ENCODE measurements around the gene GOLGA6B.
"Not testable (repeated sequence)": the region's sequence is repeated elsewhere in the genome, so short reads cannot be mapped to it uniquely, and the experiment has no call there.

The GOLGA6B gene

DNA sequence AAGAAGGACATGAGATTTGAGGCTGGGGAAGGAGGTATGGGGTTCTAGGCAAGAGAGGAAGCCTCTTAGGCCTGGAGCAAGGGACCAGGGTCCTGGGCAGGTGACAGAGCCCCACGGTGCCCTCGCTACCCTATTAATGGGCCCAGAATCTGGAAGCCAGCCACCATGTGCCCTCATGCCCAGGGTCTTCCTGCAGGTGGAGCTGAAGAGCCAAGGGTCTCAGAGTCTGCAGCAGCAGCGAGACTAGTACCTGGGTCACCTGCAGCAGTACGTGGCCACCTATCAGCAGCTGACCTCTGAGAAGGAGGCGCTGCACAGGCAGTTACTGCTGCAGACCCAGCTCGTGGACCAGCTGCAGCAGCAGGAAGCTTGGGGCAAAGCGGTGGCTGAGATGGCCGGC, 9.4 kb downstream of the GOLGA6B start:
- DNase-seq (ENCODE audit: low spot score): not testable (repeated sequence)

DNA sequence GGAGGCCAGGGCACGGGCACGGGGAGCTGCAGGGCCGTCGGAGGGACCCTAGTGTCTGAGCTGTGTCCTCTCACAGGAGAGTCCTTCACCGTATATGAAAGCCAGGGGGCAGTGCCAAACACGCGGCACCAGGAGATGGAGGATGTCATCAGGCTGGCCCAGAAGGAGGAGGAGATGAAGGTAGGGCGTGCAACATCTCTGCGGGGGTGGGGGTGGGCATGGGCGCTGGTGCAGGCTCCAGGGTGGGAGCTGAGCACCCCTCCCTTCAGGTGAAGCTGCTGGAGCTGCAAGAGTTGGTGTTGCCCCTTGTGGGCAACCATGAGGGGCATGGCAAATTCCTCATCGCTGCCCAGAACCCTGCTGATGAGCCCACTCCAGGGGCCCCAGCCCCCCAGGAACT, 11.2 kb downstream of the GOLGA6B start:
- not testable (repeated sequence) for DNase-seq (ENCODE audit: low spot score)

DNA sequence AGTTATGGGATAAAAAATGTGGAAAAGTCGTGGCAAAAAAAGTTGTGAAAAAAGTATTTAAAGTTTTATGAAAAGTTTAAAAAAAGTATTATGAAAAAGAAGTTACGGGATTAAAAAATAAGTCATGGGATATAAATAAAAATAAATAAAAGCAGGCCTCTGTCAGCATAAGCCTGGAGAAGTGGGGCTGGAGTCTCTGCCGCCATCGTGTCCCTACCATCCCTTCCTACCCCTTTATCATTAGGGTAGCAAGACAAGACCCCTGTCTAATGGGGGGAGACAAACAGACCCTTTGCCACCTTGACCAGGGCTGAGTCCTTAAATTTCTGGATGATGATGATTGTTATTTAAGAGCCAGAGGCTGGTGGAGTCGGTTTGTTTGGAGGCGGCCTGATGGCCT, 15.3 kb downstream of the GOLGA6B start:
- not testable (repeated sequence) for DNase-seq (ENCODE audit: low spot score)

DNA sequence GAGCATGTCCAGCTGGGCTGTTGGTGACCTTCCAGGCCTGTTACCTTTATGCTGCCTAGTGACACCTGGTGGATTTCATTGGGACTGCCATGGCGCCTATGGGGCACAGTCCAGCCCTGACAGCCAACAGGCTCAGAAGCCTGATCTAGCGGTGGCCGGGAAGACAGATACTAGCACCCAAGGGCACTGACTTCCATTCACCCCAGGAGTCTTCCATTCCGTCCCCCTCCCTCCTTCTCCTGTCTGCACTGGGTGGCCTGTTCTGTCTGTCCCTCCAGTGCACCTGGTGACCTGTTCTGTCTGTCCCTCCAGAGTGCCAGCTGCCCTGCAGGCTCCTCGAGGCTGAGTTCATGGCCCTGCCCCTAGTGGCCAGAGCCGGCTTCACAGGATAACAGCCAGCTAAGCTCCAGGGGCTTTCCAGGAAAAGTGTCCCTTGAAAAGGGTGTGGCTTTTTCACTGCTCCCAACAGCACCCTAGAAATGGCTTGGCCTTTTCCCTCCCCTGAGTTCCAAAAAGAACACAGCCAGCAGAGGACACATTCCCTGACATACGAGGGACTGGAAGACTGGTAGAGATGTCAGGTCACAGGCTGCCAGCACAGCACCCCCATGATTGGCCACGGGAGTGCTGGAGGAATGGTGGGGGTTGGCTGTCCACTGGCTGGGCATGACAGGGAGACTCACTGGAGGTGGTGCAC, 16.3 kb downstream of the GOLGA6B start:
- peak; percentile 30 for DNase-seq (ENCODE audit: low spot score)

DNA sequence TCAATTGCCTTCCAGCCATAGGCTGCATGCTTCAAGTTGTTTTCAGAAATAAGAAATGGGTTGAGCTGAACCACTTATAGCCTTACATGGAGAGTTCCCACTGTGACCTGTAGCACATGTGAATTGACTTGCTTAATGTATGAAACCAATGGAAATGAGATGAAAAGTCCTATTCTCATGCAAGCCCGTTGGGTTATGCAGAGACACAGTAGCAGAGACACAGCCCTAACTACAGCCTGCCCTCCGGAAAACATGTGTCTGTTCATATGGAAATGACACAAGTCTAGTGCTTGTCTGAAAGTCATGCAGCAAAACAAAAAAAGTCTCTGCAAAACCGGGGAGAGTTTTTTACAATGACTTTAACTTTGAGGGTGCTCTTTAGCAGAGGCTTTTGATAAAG, 17.0 kb downstream of the GOLGA6B start:
- no peak for DNase-seq (ENCODE audit: low spot score)

DNA sequence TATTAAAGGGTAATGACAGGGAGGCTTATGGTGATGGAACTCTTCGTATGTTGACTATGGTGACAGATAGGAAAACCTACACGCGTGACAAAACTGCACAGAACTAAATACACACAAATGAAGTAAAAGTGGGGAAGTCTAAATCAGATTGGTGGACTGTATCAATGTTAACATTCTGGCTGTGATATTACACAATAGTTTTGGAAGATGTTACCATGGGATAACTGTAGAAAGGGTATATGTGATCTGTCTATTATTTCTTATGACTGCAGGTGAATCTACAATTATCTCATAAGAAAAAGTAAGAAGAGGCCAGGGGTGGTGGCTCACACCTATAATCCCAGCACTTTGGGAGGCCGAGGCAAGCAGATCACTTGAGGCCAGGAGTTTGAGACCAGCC, 22.3 kb downstream of the GOLGA6B start:
- DNase-seq (ENCODE audit: low spot score): no peak

DNA sequence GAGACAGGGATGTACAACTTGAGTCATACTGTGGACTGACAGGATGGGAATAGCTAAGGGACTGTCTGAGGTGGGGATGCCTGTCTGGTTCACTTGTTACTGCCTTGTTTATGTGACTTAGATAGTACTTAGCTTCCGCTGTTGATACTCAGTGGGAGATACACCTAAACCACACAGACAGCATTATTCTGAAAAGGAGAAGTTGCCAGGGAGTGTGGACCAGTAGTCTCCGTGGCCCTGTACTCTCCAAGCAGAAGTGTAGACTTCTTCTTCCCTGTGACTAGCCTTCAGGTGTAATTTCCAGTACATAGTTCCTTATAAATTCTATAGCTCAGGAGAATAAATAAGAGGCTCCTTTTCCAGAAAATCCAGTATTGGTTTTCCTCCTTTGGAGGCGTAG, 26.4 kb downstream of the GOLGA6B start:
- no peak for DNase-seq (ENCODE audit: low spot score)

DNA sequence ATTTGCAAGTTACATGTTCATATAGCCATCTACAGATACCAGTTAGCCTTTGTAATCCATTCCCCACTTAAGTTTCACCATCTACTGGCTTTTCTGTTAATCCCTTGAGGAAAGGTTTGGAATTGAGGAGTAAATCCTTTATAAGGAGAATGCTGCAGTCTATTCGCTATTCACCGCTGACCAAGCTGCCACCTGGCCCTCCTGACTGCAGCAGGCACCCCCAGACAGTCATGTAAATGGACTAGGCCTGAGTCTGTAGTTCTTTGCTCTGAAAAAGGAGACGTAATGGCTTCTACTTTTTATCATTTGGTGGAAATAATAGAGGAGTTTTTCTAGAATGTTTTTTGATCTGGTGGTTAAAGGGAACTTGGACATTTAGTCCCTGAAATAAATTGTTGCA, 28.3 kb downstream of the GOLGA6B start:
- no peak for DNase-seq (ENCODE audit: low spot score)

DNA sequence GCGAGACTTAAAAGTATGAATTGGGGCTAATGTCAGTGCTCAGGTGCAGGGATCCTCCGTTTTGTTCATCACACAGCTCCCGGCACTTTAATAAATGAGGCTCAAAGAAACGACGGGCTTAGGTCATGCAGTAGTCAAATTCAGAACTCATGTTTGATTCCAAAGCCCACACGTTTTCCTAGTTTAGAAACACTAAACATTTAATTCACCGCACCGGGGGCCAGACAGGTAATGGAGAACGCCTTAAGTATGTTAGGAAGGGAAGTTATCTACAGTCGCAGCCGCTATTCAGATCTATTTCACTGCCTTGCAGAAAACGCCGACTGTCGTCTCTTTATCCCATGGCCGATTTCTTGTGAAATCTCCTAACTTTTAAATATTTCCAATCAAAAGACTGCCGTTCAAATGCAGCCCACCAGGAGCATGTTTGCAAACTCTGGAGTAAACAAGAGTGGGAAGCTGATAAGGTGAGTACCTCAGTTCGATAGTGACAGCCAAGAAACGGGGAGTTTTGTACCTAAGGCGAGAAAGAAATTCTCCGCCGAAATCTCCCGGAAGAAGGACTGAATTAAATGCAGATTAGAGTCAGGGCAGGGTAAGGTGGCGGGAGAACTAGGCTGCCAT, 30.9 kb downstream of the GOLGA6B start:
- peak; percentile 11 for DNase-seq (ENCODE audit: low spot score)

DNA sequence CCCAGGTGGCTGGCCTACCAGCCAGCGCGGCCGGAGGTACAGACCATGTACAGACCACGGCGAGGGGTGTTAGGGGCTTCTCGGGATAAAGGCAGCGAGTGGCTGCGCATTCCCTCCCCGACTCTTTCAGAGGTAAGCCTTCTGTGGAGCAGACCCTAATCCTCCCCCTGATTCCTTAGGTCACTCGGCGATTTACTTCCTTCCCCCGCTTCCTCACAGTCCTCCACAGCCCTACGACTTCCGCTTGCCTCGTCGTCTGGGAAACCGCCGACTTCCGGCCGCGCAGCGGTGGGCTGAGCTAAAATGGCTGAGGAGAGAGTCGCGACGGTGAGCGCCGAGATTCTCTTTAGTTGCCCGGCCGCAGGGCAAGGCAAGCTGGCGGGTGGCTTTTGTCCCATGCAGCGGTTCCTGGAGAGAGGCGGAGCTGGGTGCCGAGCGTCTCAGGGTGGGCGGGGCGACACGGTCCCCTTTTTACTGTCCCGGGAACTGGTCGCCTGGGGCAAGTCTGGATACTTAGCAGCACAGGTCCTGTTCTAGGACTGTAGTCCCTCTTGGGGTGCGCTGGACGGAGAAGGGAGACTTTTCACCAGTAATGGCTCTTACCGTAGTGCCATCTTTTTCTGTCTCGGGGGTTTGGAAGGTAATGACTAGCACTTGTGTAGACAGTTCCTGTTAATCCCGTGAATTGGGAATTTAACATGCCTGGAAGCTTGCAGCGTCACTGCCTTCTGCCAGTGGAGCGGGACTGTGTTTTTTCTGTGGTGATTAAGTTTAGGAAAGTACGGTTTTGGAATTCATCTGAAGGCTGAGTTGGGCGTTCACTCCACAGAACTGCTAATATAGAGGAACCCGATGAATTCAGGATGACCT, 31.7 kb downstream of the GOLGA6B start, which contains the start of the genes BBS4 and HIGD2B:
TSS of gene BBS4 (plus strand) at position 283 of the 870 bp plus-strand sequence. CDS start at position 304, 21 bp downstream.
TSS of gene HIGD2B (minus strand) at position 258 of the 870 bp plus-strand sequence. CDS start 9,808 bp downstream, outside the sequence.
- DNase-seq (ENCODE audit: low spot score): peak; percentile 85

DNA sequence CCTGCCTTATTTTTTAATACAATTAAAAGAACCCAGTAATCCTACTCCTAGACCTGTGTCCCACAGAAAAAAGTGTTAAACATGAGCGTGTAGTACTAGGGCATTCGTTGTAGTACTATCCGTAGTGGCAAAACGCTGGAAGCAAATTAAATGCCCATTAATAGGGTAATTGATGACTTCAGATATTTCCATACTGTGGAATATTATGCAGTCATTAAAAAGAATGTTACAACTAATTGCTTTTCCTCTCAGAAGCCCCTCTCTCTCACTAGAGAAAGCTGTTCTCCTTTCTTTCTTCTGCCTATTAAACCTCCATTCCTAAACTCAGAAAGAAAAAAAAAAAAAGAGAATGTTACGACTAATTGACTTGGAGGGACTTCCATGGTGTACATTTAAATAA, 34.2 kb downstream of the GOLGA6B start:
- no peak for DNase-seq (ENCODE audit: low spot score)

DNA sequence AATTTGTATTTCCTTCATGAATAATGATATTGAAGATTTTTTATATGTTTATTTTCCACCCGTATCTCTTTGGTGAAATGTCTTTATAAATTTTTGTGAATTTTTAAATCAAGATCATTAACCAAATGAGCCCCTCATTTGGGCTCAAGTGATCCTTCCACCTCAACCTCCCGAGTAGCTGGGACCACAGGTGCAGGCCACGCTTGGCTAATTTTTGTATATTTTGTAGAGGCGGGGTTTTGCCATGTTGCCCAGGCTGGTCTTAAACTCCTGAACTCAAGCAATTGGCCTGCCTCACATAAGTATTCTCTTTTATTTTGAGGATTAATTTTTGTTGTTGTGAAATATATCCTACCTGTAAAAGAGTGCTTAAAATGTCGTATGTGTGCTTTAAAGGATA, 36.4 kb downstream of the GOLGA6B start:
- no peak for DNase-seq (ENCODE audit: low spot score)

DNA sequence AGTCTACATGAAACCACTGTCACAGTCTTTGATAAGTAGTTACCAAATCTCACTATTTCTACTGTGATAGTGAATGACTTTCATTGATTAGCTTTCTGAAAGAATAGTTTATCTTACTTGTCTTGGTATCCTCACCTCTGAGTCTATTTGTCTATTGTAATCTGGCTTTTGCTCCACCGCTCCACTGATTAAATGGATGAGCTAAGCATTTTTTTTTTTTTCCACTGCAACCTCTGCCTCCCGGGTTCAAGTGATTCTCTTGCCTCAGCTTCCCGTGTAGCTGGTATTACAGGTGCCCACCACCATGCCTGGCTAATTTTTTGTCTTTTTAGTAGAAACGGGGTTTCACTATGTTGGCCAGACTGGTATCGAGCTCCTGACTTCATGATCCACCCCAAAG, 44.4 kb downstream of the GOLGA6B start:
- no peak for DNase-seq (ENCODE audit: low spot score)

DNA sequence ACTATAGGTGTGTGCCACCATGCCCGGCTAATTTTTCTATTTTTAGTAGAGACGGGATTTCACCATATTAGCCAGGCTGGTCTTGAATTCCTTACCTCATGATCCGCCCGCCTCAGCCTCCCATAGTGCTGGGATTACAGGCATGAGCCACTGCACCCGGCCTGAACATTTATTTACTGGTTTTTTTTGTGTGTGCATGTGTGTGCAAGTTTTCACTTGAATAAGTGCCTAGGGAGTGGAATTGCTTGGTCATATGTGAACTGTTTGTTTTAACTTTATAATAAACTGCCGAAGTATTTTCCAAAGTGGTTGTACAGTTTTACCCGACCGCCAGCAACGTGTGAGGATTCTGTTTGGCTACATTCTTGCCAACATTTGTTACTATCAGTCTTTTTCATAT, 45.6 kb downstream of the GOLGA6B start:
- DNase-seq (ENCODE audit: low spot score): no peak

DNA sequence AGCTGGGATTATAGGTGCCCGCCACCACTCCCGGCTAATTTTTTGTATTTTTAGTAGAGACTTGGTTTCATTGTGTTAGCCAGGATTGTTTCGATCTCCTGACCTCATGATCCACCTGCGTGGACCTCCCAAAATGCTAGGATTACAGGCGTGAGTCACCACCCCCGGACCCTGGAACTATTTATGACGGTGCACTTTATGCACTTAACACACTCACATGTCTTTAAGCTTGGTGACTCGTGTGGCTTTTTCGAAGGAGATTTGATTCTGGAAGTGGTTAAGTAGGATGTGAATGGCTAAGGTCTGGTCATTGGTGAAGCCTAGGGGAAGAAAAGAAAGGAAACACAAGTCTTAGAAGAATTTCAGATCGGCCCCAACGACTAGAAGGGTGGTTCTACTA, 51.8 kb downstream of the GOLGA6B start:
- no peak for DNase-seq (ENCODE audit: low spot score)

DNA sequence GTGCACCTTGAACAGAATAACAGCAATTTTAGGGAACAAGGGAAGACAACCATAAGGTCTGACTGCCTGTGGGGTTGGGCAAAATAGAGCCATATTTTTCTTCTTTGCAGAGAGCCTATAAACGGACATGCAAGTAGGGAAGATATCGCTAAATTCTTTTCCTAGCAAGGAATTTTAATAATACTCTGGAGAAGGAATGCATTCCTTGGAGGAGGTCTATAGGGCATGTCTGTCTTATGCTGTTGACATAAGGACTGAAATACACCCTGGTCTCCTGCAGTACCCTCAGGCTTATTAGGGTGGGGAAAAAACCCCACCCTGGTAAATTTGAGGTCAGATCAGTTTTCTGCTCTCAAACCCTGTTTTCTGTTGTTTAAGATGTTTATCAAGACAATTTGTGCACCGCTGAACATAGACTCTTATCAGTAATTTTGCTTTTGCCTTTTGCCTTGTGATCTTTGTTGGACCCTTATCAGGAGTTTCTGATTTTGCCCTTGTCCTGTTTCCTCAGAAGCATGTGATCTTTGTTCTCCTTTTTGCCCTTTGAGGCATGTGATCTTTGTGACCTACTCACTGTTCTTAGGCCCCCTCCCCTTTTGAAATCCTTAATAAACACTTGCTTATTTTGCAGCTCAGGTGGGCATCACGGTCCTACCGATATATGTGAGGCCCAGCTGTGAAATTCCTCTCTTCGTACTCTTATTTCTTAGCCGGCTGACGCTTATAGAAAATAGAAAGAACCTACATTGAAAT, 54.2 kb downstream of the GOLGA6B start:
- DNase-seq (ENCODE audit: low spot score): not testable (repeated sequence)

Measured in putamen (tissue), 1 donor.